Ovary (tissue), 9 donors: ENCODE data around the gene SLC4A3. TPM values are rescaled to one million over a fixed set of nuclear protein-coding genes. Genes with fewer than 3 reads are reported as not detected.

ENCODE experiments used
- DNase-seq, 5 donors: peaks; one replicate each; pipeline ENCODE4 v3.0.0-alpha.2; 2019 to 2020
- H3K27ac ChIP-seq, 2 donors: fragments of 200-600 bp; one replicate each; pipeline versions ENCODE4 v1.5.1 to v1.8.0; 2019 to 2022
- H3K27me3 ChIP-seq: fragments of 200-600 bp; one replicate; pipeline ENCODE4 v1.8.0; 2022
- H3K36me3 ChIP-seq: fragments of 200-600 bp; sonication (generic); one replicate; pipeline ENCODE4 v1.5.1; 2019
- H3K4me1 ChIP-seq: one replicate; pipeline ENCODE4 v1.8.1; 2013; ENCODE audit warnings: mild to moderate bottlenecking, moderate library complexity; ENCODE audit not compliant: insufficient read depth
- H3K4me3 ChIP-seq: fragments of 200-600 bp; sonication (generic); one replicate; pipeline ENCODE4 v1.5.1; 2017
- H3K9me3 ChIP-seq, 2 donors: fragments of 200-600 bp in 1 of 2; sonication (generic) in 1 of 2; one replicate each; pipeline versions ENCODE4 v1.5.1 to v1.8.1; 2013 to 2019; ENCODE audit warnings: mild to moderate bottlenecking in 1 of 2, moderate library complexity in 1 of 2
- EP300 ChIP-seq: sonication (generic); formaldehyde crosslinking; IDR thresholded peaks from one replicate; pipeline ENCODE4 v1.6.1; 2017; ENCODE audit warnings: antibody characterized with exemption
- POLR2A ChIP-seq: fragments of 450-650 bp; IDR thresholded peaks from one replicate; pipeline ENCODE4 v1.6.1; 2017; ENCODE audit warnings: antibody characterized with exemption, mild to moderate bottlenecking, moderate library complexity
- WGBS, 3 donors: extraction: QIAGEN DNeasy Blood & Tissue Kit in 1 of 3; methylation state at CpG; one replicate each; pipeline versions ENCODE4 v1.1.5 to v1.1.7; 2013 to 2017; 5-methylcytosine and 5-hydroxymethylcytosine counted together
- intact Hi-C, 4 donors: fragments of 100-400 bp; cut with DNase I; formaldehyde crosslinking; loops; one replicate each; pipeline versions ENCODE4 v1.11.0 to v1.15.1; 2022 to 2023
- polyA plus RNA-seq, 2 donors: library from polyadenylated mRNA; stranded (reverse); fragments of 200-250 nt in 1 of 2; fragments of 350-450 nt in 1 of 2; fragmentation: Illumina TruSeq in 1 of 2; extraction: RNeasy Lipid Tissue Mini Kit (QIAGEN cat#74804) in 1 of 2; gene quantifications; one replicate each; pipeline ENCODE4 v1.2.3, GENCODE V29; 2013 to 2014
- small RNA-seq: library from RNA; depleted of rRNA; stranded (forward); fragments of <200 nt; gene quantifications from one replicate; pipeline ENCODE3, GENCODE V24; 2016
- total RNA-seq, 7 donors: library from RNA; depleted of rRNA in 2 of 7; stranded (reverse); fragments of >200 nt in 2 of 7; fragmentation: NEBNext Ultra II Directional in 3 of 7; extraction: Animal tissue kit (Norgen Biotek cat#: 25700) in 3 of 7; gene quantifications; one replicate each; pipeline versions ENCODE4 v1.1.0 to v1.2.4, GENCODE V29; 2016 to 2023
- TF ChIP-seq, protein P1 (sequence below), 3 donors: fragments of 450-650 bp in 2 of 3; fragments of 200-600 bp in 1 of 3; IDR thresholded peaks; one replicate each; pipeline versions ENCODE4 v1.5.1 to v1.8.0; 2016 to 2022; ENCODE audit warnings: antibody characterized with exemption in 3 of 3, mild to moderate bottlenecking in 1 of 3
- donor health status: DM: no; HTN: no; CAD: no; lungs with moderate emphysema.
- donor health status: DM: no; HTN: no; CAD: no.
- donor health status: Bipolar disorder and iron deficiency.
- donor health status: DM: yes; HTN: yes; CAD: no.
- donor health status: DM: no; HTN: no; CAD: no.
- donor health status: DM: yes; HTN: yes; CAD: no.

The SLC4A3 gene
- total and polyA plus RNA-seq, 9 donors, result 5.3 to 232 (median 98.5) TPM

DNA sequence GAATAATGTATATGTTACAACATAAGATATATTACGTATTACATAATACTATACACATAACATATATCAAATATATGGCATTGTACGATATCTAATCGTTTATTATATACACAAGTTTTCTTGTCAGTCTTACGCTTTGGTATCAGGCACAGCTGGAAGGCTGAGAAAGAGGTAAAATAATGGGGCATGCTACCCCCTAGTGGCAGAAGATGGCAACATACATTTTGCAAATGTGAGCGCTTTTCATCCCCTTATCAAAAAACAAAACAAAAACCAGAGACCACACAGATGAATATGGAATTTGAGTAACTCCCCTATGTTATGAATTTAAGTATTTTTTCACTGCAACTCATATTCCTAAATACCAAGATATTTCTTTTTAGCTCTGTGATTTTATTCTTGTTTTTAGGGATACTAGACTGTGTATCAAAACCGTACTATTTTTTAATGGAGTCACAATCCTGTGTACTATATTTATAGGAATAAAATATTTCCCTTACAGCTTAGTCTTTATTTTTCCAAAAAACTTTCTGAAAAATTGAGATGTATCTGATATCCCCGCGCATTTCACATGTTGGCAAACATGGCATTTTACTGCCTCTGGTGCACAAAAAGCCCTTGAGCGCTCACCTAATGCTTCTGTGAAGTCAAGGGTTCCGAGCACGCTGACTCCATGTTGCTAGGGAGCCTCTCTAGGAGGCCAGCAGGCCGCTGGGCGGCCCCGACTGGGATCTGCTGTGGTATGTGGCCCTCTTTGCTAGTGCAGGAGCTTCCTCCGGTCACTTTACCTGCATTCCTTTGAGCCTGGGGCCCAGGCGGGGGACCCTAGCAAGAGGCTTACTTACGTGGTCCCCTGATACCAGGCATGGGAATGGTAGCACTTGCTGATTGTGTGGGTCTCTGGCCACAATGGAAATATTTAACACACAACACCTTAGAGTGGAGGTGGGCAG lies 62.5 kb downstream of the SLC4A3 start:
- DNase-seq, result peak in 4 of 5 donors; percentile 42 to 74 (median 49)
- Histone ChIP-seq H3K4me1 (peaks cover 5% of the 10 kb centered on the region), H3K9me3 (no peaks in the 10 kb centered on the region), H3K27ac (no peak overlapping the region), H3K36me3 (no peaks in the 10 kb centered on the region), H3K27me3 (no peaks in the 10 kb centered on the region), H3K4me3 (no peak overlapping the region)
- intact Hi-C loops, result loop anchor here in 2 of 4 donors (2.0 to 10.0 kb wide), 5 partner anchors 39 to 288 kb away; partner anchors contain the start of genes CHPF (in 1 of the 2) and TMEM198 (in 1 of the 2)
- WGBS, 3 donors, result 30 to 38% (median 33%) methylated on average over 17 of the region's 17 CpGs
- TF ChIP-seq POLR2A, result no peak
- TF ChIP-seq, protein P1, sequence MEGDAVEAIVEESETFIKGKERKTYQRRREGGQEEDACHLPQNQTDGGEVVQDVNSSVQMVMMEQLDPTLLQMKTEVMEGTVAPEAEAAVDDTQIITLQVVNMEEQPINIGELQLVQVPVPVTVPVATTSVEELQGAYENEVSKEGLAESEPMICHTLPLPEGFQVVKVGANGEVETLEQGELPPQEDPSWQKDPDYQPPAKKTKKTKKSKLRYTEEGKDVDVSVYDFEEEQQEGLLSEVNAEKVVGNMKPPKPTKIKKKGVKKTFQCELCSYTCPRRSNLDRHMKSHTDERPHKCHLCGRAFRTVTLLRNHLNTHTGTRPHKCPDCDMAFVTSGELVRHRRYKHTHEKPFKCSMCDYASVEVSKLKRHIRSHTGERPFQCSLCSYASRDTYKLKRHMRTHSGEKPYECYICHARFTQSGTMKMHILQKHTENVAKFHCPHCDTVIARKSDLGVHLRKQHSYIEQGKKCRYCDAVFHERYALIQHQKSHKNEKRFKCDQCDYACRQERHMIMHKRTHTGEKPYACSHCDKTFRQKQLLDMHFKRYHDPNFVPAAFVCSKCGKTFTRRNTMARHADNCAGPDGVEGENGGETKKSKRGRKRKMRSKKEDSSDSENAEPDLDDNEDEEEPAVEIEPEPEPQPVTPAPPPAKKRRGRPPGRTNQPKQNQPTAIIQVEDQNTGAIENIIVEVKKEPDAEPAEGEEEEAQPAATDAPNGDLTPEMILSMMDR (IDR thresholded peaks at IDR 0.05), result peak; percentile 73 to 86 (median 78)

DNA sequence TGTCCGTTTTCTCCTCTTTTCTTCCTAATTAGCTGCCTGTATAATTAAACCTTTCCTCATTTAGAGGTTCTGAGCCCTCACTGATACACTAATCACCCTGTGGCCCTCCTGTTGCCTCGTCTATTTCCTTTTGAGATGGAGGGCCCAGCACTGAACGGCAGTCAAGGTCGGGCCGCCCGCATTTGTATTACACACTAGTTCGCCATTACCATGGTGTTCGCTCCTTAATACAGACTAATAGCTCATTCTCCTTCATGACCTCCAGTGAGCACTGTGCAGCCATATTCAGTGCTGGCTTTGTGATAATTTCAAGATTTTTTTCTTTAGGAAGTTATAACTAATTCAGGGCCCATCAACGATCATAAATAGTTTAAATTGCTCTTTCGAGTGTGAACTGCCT lies 64.1 kb downstream of the SLC4A3 start:
- no peak for TF ChIP-seq EP300
- TF ChIP-seq POLR2A, result no peak
- TF ChIP-seq, protein P1 (IDR thresholded peaks at IDR 0.05), result no peak
- 68 to 76% (median 75%) methylated on average over 10 of the region's 10 CpGs for WGBS, 3 donors
- Histone ChIP-seq H3K27me3 (no peaks in the 10 kb centered on the region), H3K36me3 (no peaks in the 10 kb centered on the region), H3K9me3 (no peaks in the 10 kb centered on the region), H3K4me3 (no peak overlapping the region), H3K27ac (no peak overlapping the region), H3K4me1 (peaks cover 5% of the 10 kb centered on the region)
- intact Hi-C loops, result loop anchor here in 2 of 4 donors (5.0 to 10.0 kb wide), 2 partner anchors 47 to 289 kb away; no protein-coding TSS in a partner anchor
- DNase-seq, result no peak

Small RNAs within 50 kb of the gene (small RNA-seq; reads per million reads assigned to genes)
- gene RN7SKP213, result not detected

Other genes with a start within 250 kb of the SLC4A3 start
- gene DNPEP, start 239.7 kb upstream of the SLC4A3 start, total RNA-seq, result 10 to 100 TPM; 34.7 to 72.9 (median 66.4) TPM
- 10 to 100 TPM; 23.4 to 54.2 TPM for gene DNPEP, start 239.7 kb upstream of the SLC4A3 start, polyA plus RNA-seq
- gene DES, start 209.3 kb upstream of the SLC4A3 start, total RNA-seq, result 1,000 to 10,000 TPM in 1 of 7 donors, 100 to 1,000 TPM in 4, 10 to 100 TPM in 2; 86.5 to 1,061 (median 184) TPM
- 100 to 1,000 TPM; 149 to 642 TPM for gene DES, start 209.3 kb upstream of the SLC4A3 start, polyA plus RNA-seq
- gene SPEG, start 192.8 kb upstream of the SLC4A3 start, total RNA-seq, result 10 to 100 TPM; 13.9 to 79.7 (median 29.6) TPM
- 10 to 100 TPM in 1 of 2 donors, 1 to 10 TPM in 1; 9.9 to 31.4 TPM for gene SPEG, start 192.8 kb upstream of the SLC4A3 start, polyA plus RNA-seq
- 10 to 100 TPM; 14.2 to 35.7 (median 23.7) TPM for gene GMPPA, start 128.7 kb upstream of the SLC4A3 start, total RNA-seq
- gene GMPPA, start 128.7 kb upstream of the SLC4A3 start, polyA plus RNA-seq, result 10 to 100 TPM; 20.0 to 33.7 TPM
- under 1 TPM in 3 of 7 donors, not detected in 4; 0.10 to 0.28 (median 0.24) TPM for gene ASIC4, start 113.1 kb upstream of the SLC4A3 start, total RNA-seq
- under 1 TPM in 1 of 2 donors, not detected in 1; 0.05 TPM for gene ASIC4, start 113.1 kb upstream of the SLC4A3 start, polyA plus RNA-seq
- gene CHPF, start 83.8 kb upstream of the SLC4A3 start, total RNA-seq, result 100 to 1,000 TPM in 6 of 7 donors, 10 to 100 TPM in 1; 89.4 to 181 (median 135) TPM
- gene CHPF, start 83.8 kb upstream of the SLC4A3 start, polyA plus RNA-seq, result 10 to 100 TPM in 1 of 2 donors, 1 to 10 TPM in 1; 4.0 to 76.0 TPM
- 10 to 100 TPM in 6 of 7 donors, 1 to 10 TPM in 1; 5.8 to 22.7 (median 10.7) TPM for gene TMEM198, start 83.6 kb upstream of the SLC4A3 start, total RNA-seq
- 1 to 10 TPM in 1 of 2 donors, under 1 TPM in 1; 0.62 to 6.5 TPM for gene TMEM198, start 83.6 kb upstream of the SLC4A3 start, polyA plus RNA-seq
- gene OBSL1, start 56.1 kb upstream of the SLC4A3 start, total RNA-seq, result 100 to 1,000 TPM; 230 to 740 (median 473) TPM
- gene OBSL1, start 56.1 kb upstream of the SLC4A3 start, polyA plus RNA-seq, result 100 to 1,000 TPM in 1 of 2 donors, 10 to 100 TPM in 1; 53.2 to 431 TPM
- 100 to 1,000 TPM in 2 of 7 donors, 10 to 100 TPM in 5; 38.4 to 165 (median 78.3) TPM for gene INHA, start 55.3 kb upstream of the SLC4A3 start, total RNA-seq
- 100 to 1,000 TPM in 1 of 2 donors, 10 to 100 TPM in 1; 96.3 to 162 TPM for gene INHA, start 55.3 kb upstream of the SLC4A3 start, polyA plus RNA-seq
- gene STK11IP, start 29.8 kb upstream of the SLC4A3 start, total RNA-seq, result 10 to 100 TPM; 30.3 to 73.7 (median 43.8) TPM
- gene STK11IP, start 29.8 kb upstream of the SLC4A3 start, polyA plus RNA-seq, result 10 to 100 TPM in 1 of 2 donors, 1 to 10 TPM in 1; 9.2 to 46.2 TPM